Measurements from ENCODE around the gene MAD1L1.

The MAD1L1 gene

DNA sequence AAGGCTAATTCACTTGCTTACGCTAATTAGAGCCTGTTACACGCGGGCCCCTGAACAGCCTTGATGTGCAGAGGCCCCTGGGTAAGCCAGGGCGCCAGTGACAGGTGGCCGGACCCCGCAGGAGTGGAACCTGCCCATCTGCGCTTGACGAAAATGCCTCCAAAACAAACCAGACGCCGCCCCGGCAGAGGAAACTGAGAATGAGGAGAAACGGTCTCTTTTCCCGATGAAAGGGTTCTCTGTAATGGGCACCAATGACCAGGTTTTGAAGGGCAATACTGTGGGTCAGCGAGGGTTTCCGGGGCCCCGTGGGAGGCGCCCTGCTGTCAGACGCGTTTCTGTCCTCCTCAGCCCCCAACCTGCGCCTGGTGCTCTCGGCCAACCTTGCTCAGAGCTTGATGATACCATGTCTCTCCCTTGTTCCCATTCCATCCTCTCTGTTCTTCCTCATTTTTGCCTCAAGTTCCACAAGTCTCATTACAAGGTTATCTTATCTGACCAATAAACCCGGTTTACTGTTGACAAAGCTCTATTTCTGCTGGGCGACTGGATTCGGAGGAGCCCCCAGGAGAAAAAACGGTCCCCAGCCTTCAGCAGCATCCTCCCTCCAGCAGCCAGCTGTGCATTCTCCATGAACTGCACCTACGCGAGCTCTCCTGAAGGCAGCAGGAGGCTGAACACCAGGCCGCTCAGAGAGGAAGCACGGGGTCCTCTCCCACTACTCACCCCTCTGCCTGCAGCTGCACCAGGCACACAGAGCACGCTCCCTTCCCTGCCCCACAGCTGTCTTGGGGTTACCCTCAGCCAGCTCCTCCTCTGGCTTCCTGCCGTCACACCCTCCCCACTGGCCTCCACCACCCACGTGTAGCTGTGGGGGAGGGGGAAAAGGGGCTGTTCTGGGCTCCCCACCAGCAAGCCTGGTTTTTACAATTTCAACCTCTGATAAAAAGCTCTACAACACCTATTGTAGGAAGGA, 202.0 kb downstream of the MAD1L1 start:
- no peak for DNase-seq (ENCODE audit: low spot score)

DNA sequence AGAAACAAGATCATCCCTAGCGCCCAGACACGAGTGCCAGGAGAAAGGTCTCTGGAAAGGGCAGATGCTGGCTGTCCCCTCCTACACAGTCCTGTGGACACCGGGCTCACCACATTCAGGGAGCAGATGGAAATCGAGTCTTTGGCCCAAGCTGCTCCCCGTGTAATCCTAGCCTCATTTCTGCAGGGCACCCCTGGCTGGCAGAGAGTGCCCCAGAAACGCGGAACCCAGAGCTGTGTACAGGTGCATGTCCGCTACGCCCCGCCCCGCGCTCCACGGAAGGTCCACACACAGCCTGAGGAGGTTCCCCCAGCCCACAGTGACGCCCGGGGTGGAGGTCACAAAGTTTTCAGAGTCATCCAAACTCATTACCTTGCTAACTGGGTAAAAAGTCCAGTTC, 202.8 kb downstream of the MAD1L1 start:
- DNase-seq (ENCODE audit: low spot score) = no peak

DNA sequence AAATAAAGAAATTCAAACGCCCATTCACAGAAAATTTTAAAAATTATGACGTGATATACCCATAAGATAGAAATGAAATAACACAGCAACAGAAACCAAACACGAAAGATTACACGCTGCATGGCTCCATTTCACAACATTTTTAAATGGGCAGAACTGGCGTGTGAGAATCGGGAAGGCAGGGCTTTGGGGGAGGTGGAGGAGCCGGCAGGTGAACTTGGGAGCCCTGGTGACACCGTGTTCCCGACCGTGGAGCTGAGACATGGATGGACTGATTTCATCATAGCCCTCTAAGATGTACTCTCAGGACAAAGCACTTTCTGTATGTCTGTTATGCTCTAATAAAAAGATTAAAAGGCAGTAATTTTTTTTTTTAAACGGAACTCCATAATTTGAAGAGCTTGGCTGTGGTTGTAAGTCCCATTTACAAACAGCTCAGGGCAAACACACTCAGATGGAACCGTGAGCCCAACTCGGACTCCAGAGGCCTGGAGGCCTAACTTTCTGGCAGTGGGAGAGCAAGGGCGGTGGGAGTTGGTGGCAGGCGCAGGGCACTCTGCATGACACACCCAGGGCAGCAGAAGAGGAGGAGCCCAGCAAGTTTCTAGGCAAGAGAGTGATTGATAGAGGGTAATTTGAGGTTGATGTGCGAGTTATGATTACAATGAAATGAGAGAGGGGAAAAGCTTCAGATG, 203.4 kb downstream of the MAD1L1 start:
- no peak for DNase-seq (ENCODE audit: low spot score)

DNA sequence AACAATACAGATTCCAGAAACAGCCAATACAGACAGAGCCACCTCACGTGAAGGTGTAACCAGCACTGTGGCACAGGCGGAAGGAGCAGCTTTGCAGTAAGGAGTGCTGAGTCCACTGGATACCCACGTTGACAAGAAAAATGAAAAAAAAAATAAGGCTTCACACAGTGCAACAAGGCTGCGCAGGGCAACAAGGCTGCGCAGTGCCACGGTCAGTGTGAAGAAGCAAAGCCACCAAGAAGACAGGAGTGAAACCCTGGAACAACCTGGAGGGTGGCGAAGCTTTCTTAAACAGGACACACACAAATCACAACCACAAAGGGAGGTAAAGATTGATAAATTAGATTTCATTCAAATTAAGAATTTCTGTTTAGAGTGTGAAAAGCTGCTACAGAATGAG, 204.0 kb downstream of the MAD1L1 start:
- DNase-seq (ENCODE audit: low spot score) = no peak

DNA sequence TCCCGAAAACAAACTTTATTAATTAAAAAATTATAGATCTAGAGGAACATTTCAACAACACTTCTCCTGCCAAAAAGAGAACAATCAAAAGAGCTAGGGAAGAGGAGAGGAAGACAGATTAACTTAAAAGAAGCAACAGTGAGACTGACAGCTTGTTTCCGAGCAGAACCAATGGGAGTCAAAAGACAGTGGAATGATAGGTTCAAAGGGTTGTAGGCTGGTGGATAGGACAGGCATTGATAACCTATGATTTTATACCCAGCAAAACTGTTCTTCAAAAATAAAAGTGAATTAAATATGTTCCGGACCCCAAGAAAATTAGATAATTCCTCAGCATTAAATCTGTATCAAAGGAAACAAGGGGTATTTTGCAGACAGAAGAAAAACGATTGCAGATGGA, 207.6 kb downstream of the MAD1L1 start:
- DNase-seq (ENCODE audit: low spot score) = no peak

DNA sequence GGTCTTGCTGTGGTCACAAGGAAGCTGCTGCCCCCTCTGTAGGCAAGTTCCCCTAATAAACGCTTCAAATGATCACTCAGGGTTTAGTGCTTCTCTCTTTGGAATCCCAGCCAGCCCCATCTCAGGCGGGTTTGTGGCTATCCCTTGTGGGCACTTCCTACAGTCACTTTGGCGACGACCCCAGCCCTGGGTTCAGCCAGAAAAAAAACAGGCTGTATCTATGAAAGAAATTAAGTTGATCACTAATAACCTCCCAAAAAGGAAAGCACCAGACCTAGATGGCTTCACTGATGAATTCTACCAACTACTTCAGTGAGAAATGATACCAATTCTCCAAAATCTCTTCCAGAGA, 208.2 kb downstream of the MAD1L1 start:
- DNase-seq (ENCODE audit: low spot score) = no peak

DNA sequence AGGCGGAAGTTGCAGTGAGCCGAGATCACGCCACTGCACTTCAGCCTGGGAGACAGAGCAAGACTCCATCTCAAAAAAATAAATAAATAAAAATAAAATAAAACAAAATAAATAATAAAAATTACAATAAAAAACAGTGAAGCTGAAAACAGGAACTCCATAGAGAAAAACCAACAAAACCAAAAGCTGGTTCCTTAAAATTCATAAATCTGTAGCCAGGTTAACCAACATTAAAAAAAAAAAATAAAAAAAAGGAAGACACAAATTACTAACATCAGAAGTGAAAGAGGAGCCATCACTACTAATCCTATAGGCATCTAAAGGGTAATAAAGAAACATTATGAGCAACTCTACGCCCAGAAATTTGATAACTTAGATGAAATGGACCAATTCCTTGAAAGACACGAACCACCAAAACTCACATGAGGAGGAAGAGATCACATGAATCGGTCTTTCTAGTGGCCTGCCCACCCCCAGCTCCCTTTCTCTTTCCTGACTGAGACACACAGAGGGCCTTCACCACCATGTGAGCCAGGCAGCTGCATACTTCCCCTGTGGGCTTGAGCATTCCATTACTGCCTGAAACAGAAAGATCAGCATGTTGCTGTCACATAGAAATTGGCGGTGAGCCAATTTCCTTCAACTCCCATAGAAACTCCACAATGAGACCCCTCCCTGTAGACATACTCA, 208.7 kb downstream of the MAD1L1 start:
- no peak for DNase-seq (ENCODE audit: low spot score)

DNA sequence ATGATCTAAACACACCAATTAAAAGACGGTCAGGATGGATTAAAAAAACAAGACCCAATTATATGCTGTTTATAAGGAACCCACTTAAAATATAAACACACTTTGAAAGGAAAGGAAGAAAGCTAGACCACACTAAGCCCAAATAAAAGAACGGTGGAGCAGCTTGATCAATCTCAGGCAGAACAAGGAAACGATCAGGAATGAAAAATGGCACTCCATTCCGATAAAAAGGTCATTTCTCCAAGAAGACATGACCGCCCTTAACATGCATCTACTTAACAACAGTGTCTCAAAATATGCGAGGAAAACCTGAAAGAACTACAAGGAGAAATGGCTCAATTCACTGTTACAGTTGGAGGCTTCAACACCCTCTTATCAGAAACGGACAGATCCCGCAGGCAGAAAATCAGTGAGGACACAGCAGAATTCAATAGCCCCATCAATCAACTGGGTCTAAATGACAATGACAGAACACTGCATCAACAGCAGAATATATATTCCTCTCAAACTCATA, 210.0 kb downstream of the MAD1L1 start:
- no peak for DNase-seq (ENCODE audit: low spot score)

DNA sequence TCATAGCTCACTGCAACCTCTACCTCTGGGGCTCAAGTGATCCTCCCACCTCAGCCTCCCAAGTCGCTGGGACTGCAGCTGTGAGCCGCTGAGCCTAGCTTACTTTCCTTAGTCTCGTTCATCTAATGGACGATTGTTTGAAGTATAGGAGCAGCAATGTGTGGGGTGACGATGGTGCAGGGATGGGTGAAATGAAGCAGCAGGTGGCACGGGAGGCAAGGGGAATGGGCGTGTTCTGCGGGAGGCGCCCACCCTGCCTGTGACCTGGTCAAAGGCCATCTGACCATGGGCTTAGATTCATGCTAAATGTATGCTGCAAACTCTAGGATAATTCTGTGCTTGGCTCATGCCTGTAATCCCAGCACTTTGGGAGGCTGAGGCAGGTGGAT, 210.7 kb downstream of the MAD1L1 start:
- DNase-seq (ENCODE audit: low spot score) = no peak

DNA sequence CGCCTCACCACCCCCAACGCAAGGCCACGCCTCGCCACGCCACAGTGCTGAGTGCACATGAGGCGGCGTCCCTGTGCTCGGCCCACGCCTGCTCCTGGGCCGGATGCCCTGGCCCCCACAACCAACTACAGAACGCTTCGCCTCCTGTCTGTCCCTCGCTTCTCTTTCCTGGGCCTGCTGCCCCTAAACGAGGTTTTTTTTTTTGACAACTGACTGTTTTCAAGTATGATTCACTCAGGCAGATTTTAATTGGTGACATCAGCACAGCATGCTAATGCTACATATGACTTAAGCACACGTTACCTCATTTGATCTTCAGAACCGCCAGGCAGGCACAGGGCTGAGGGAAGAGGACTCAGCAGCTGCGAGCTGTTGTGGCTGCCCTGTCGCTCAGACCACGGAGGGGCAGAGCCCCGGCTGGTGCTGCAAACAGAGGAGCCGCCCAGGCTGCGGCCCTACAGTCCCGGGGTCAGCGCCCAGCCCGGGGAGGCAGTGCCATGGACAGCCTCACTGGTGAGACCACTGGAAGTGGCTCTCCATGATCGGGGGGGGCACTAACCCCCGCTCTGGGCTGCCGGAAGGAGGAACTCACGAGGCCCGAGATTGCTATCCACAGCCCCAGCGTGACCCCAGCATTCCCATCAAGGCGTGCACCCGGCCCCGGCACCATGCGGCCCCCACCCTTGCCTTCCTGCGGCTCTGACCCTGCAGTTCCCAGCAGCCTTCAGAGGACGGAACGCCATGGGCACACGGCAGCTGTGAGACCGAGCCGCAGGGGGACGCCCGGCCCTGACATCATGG, 212.8 kb downstream of the MAD1L1 start:
- no peak for DNase-seq (ENCODE audit: low spot score)

DNA sequence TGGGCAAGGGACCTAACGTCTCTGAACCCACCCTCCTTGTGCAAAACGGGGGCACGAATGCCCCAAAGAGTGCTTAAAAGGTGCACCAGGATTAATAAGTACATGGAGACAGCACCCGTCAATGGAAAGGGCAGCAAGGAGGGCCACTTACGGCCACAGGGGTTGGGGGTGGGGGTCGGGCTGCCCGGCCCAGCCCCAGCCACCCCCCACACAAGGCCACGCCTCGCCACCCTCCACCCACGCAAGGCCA, 213.4 kb downstream of the MAD1L1 start:
- no peak for DNase-seq (ENCODE audit: low spot score)

DNA sequence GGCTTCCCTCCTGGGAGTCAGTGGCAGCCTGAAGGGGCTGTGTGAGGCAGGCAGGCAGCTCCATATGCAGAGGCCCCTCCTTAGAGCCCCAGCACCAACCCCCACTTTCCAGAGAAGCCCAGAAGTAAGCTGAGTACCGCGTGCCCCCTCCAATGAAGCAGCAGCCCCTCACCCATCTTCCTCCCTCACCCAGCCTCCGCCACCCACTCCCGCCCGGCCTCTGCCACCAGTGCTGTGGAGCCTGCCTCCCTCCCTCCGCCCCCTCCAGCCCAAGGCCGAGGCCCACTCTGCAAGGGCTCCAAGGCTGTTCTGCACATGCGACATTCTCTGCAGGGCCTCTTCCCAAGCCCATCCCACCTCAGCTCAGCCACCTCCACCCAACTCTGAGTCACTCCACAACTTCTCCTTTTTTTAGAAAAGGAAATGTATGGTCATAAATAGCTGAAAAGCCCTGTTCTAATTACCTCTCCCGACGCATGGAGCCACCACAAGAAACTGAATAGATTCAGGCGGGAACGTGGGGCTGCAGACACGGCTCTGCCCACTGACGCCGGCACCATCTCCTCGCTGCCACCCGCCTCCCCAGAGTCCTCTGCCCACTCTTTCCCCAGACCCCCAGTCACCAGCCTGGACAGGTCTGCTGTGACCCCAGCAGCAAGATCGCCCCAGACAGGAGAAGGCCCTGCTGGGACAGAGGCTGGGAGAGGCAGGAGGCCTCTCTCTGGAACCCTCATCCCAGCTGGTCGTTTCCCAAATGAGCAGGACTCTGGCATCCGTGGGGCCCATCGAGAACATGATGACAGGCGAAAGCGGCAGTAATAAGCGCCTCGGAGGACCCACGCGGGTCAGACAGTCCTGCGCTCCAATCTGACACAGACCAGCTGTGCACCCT, 213.9 kb downstream of the MAD1L1 start:
- no peak for DNase-seq (ENCODE audit: low spot score)

DNA sequence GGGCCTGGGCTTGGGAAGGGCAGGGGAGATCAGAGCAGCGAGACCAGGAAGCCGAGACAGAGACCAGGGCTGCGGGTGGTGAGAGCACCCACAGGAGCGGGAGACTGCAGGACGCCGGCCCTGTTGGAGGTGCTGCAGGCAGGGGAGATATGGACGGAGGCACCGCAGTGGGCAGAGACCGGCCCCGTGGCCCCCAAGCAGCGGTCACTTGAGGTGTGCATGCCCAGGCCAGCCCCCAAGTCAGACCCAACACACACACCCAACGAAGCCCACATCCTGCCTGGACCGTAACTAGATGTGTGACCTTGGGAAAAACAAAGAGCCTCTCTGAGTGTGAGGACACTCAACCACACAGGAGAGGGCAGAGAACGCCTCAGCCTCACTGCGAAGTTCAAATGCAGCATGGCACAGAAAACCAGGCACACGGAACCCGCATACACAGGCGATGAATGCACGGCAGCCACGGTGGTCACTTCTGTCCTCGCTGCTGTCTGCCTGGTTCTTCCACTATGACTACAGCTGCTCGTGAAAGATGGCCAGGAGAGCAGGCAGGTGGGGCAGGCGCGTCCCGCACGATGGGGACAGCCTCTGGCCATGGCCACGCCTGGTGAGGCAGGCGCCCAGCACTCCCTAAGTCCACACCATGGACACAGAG, 214.7 kb downstream of the MAD1L1 start:
- DNase-seq (ENCODE audit: low spot score) = no peak

DNA sequence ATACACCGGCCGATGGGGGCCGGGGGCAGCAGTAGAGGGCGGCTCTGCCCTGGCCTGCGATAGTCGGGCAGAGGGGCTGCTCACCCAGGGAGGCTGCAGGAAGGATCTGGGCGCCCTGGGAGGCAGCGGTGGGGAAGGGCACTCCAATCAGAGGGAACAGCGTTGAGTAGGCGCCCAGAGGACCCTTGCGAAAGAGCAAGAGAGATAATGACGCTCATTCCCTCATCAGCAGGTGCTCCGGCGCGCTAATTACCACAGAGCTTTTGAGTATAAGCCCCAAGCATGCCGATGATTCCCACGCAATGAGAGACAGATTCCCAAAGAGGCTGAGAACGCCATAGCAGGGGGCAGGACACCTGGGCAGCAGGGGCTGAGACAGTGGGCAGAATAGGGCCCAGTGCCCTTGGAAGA, 215.3 kb downstream of the MAD1L1 start:
- DNase-seq (ENCODE audit: low spot score) = no peak

DNA sequence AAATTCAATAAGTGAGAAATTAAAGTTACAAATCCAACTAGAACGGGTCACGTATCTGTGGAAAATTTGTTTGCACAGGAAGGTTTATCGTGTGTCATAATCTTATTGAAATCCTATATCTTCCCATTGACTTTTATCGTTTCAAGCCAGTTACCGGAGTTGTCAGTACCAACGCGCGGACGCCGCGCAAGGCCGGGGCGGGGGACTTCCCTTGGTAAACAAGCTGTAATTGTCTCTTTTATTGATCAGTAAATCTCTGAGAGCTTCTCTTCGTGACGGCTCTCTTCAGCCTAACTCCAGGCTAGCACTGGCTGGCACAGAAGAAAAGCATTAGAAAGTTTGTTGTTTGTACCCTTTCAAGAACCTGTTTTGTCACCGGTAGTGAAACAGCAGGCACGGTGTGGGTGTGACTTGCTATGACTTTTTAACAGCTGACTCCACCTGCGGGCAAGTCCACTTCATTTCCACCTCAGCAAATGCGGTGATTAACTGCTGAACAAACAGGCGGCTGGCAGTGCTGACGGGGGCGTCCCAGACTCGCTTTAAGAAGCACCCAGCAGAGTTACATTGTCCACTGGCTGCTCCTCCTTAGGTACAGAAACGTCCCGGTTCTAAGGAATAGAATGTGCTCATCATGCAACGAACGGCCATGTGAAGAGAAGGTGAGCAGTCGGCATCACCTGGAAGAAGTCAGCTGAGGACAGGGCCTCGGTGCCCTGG, 215.8 kb downstream of the MAD1L1 start:
- no peak for DNase-seq (ENCODE audit: low spot score)

DNA sequence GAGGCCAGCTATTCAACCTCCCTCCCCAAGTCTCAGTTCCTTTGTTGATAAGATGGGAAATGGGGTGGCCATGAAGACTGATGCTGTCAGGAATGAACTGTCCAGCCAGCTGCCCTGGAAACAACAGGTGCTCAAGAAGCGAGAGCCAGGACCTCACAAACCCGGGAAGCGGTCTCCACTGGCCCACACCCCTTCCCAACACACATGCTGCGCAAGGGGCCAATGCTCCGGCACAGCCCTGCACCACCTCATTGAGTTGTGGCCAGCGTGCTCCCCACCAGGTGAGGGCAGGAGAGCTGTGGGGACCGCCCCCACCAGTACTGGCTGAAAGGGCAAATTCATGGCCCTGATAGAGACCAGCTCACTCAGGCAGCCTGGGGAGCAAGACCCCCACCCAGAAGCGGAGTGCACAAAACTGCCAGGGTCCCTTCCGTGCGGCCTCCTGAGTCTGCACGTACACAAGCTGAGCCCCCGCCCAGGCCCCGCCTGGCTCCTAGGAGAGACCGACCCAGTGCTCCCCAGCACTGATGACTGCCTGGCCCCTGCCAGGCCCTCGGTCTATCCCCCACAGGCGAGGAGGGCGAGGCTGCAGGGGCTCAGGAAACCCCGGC, 216.6 kb downstream of the MAD1L1 start:
- DNase-seq (ENCODE audit: low spot score) = no peak

DNA sequence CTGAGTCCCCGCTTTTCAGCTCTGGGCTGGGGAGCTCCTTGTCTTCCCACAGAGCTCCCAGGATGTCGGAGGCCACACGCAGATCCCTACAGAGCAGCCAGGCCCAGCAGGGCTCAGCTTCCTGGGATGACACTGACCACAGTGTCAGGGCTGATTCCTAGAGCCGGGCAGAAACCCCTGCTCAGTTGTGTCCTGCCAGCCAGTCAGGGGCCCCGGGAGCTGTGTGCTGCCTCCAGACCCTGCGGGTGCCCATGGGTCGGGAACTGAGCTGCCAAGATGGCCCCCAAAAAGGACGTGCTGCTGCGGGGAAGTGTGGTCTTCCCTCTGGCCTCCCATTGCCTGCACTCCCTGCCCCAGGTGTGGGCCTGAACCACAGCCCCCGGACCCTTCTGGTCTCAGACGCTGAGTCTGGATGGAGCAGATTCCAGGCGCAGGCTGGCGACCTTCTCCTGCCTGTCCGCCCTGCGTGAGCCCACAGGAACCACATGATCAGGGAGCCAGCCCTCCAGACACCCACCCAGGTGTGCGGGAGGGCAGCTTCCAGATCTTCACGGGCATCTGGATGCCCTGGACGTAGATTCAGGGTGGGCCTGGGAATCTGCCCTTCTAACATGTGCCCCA, 217.4 kb downstream of the MAD1L1 start:
- DNase-seq (ENCODE audit: low spot score) = no peak

DNA sequence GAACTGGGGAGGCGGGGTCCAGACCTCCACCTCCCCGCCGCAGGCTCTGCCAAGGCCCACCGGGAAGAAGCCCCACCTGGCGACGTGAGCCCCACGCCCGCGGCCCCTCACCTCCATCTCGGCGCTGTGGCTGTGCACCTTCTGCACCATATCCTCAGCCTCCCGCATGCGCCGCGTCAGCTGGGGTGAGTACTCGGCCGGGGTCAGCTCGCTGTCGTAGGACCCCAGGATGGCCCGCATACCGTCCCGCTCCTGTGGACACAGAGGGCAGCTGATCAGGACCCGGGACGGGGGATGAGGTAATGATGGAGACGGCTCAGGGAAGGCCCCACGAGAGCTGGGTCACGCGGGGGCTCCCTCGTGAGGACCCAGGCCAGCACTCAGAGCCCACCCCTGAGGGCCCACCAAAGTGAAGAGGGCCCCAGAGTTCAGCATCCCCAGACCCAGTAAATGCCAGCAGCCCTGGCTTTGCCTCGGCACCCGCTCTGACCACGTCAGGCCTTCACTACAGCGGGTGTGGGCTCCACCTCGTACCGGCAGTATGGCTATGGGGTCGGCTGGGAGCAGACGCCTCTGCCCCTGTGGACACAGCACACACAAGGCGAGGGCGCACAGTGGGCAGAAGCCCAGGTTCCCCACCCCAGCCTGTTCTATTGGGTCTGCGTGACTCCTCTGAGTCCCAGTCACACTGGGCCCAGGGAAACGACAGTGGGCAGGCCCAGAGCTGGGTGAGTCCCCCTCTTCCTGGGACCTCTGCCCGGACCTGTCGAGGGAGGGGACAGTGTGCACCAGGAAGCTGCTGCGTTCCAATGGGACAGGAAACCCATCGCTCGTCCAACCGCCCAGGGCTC, 218.1 kb downstream of the MAD1L1 start:
- no peak for DNase-seq (ENCODE audit: low spot score)
